LNCAP (cell line): ENCODE results near the gene CAPN8.

Source experiments
- TF ChIP-seq, protein P1 (sequence below): fragments of 450-650 bp; IDR thresholded peaks from 2 replicates; pipeline ENCODE4 v1.5.1; 2017; ENCODE audit warnings: mild to moderate bottlenecking

The CAPN8 gene

DNA sequence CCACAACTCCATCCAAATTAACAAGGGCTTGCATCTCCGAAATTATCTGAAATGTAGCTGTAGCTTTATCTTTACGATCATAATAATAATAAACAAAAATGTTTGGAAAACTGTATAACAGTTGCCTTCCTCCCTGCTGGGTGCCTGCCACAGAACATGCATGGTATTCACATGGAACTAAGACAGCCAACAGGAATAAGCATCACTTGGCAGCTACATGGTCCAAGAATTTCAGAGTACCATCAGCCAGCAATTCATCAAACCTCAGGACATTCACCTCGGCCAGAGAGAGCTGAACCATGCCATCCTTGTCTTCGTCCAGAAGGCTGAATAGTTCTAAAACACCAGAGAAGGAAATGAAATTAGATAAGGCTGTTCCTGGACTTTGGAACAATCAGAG is 122.7 kb downstream of the CAPN8 start:
- TF ChIP-seq, protein P1, sequence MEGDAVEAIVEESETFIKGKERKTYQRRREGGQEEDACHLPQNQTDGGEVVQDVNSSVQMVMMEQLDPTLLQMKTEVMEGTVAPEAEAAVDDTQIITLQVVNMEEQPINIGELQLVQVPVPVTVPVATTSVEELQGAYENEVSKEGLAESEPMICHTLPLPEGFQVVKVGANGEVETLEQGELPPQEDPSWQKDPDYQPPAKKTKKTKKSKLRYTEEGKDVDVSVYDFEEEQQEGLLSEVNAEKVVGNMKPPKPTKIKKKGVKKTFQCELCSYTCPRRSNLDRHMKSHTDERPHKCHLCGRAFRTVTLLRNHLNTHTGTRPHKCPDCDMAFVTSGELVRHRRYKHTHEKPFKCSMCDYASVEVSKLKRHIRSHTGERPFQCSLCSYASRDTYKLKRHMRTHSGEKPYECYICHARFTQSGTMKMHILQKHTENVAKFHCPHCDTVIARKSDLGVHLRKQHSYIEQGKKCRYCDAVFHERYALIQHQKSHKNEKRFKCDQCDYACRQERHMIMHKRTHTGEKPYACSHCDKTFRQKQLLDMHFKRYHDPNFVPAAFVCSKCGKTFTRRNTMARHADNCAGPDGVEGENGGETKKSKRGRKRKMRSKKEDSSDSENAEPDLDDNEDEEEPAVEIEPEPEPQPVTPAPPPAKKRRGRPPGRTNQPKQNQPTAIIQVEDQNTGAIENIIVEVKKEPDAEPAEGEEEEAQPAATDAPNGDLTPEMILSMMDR, result no peak

DNA sequence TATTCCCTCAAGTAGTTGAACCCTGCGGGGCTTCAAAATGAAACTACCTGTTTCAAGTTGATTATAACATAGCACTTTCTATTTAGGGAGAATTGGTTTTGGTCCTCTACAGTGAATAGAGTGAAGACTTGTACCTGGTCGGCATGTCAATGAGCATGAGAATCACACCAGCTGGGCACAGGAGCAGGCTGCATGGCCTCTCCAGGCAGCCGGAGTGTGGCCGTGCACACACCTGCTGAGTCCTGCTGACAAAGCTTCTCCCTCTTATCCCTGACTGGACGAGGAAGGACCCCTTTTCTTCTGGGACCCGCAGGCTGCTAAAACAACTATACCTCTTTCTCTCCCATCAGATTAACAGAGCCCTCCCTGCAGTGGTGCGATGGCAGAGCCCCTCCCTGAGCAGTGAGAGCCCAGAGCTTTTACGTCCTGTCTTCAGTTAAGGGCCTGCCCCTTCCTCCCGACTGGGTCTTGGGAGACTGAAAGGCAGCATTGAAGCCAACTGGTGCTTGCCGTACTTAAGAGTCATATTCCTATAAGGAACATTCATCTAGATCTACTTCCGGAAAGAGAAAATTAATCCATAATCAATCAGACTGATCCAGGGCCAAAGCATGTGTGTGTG is 124.9 kb downstream of the CAPN8 start:
- TF ChIP-seq, protein P1, result no peak

DNA sequence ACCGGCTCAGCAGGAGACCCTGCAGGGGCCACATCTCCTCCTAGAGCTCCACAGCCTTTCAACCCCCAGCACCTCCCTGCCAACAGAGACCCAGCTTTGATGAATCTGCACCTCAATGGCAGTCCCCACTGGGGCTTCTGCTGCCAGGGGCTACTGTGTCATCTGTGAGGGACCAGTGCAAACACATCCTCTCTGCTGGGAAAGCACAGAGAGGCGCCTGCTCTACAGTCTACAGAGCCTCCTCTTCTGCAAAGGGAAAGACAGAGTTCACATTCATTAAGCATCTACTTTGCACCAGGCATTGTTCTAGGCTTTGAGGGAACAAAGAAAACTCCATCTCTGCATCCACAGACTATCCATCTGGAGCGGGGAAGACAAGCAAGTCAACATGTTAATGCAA is 125.8 kb downstream of the CAPN8 start:
- TF ChIP-seq, protein P1, result no peak

DNA sequence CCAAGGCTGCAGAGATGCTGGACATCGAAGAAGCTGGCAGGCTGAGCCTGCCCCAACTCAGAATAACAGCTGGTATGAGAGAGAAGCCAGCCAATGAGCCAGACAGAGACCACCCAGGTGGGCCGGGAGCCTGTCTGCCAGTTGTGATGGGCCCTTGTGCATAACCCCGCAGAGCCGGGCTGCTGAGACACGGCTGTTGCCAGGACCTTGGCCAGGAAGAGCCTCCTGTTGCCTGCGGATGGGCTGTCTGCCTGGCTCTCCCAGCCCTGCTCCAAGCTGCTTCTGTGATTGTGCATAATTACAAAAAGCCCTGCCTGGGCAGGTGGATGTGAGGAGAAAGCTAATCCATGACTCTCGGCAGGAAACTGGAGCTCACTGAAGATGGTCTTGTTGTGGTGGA is 126.5 kb downstream of the CAPN8 start:
- TF ChIP-seq, protein P1, result no peak

DNA sequence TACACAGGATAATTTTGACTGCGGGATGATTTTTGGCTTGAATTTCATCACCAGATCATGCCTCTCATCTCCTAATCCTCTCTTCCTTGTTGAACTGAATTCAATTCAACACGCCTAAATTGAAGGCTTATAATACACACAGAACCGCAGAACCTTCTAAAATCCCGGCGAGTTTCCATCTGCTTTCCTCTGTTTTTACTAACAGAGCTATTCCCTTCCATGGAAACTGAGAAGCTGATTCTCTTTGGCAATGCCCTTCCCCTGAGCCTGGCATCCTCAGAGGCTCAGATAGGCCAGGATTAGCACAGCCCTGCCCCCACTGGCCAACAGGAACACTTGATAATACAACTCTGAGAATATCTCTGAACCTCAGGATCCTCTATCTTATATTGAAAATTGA is 130.2 kb downstream of the CAPN8 start:
- TF ChIP-seq, protein P1, result no peak

DNA sequence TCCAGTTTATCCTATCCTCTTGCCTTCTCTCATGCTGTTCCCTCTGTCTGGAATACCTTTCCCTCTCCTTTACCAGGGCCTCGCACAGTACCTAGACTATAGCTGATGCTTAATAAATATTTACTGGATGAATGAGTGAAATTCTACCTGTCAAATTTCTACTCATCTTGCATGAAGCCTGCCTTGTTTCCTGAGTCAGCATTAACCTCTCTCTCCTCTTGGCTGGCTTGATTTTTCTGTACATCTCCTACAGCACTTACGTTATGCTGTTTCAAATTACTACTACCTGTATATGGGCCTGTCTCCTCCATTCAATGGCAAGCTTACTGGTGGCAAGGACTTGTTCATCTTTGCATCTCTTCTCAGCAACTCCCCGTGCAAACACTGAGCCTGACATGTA is 130.8 kb downstream of the CAPN8 start:
- TF ChIP-seq, protein P1, result no peak

DNA sequence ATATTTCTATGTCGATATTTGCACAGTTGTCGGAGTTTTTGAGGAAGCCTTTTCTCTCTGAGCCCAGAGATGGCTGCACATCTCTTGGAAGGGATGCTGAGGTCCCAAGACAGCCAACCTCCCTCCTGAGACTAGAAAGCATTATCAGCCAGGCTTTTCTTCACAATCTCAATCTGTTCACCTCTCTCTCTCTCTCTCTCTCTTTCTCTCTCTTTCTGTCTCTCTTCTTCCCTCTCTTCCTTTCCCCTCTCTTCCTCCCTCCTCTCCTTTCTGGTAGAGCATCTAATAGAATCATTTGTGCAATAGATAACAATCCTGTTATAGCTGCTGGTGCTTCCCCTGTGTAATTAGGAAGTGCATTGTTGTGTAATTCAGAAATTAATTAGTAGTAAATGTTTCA is 131.8 kb downstream of the CAPN8 start:
- TF ChIP-seq, protein P1, result no peak
